SK-N-SH (cell line): ENCODE results near the gene ALG6. TPM values are rescaled to one million over a fixed set of nuclear protein-coding genes. Genes with fewer than 3 reads are reported as not detected.
"Not testable (repeated sequence)": the region's sequence is repeated elsewhere in the genome, so short reads cannot be mapped to it uniquely, and the experiment has no call there.

ENCODE experiments used
- CTCF ChIA-PET: fragments of 300-600, 350-600 bp; formaldehyde crosslinking; extraction: SDS; loops from one replicate; lab custom pipeline; 2021; lab: Yijun Ruan, JAX
- POLR2A ChIA-PET: fragments of 350-600 bp; sonication (Branson Sonifier 250); formaldehyde crosslinking; extraction: SDS; loops from one replicate; lab custom pipeline; 2020; ENCODE audit warnings: antibody characterized with exemption, inconsistent platforms; lab: Yijun Ruan, JAX
- DNase-seq: peaks from one replicate; pipeline ENCODE4 v3.0.0; 2012
- H2AFZ ChIP-seq: fragments of 200-600 bp; sonication (generic); 2 replicates; pipeline ENCODE4 v1.8.1; 2016; ENCODE audit warnings: antibody characterized with exemption, mild to moderate bottlenecking, low read depth
- H3F3A ChIP-seq: fragments of 200-600 bp; sonication (generic); replicated peaks from 2 replicates; pipeline ENCODE3; 2016; ENCODE audit warnings: antibody characterized with exemption, mild to moderate bottlenecking; ENCODE audit not compliant: insufficient read depth
- H3K27ac ChIP-seq, 2 experiments: fragments of 200-500 bp in 1 of 2; fragments of 200-600 bp in 1 of 2; sonication (Bioruptor generic) in 1 of 2; sonication (generic), shearing (Covaris generic) in 1 of 2; 2 replicates each; pipeline versions ENCODE4 v1.5.1 to v1.6.1; 2014 to 2016; ENCODE audit warnings: low read depth in 2 of 2, inconsistent platforms in 1 of 2, low read length in 1 of 2, mild to moderate bottlenecking in 1 of 2, mixed read lengths in 1 of 2
- H3K27me3 ChIP-seq: fragments of 200-600 bp; sonication (generic), shearing (Covaris generic); 2 replicates; pipeline ENCODE4 v1.6.1; 2016; ENCODE audit warnings: mixed run types; ENCODE audit not compliant: insufficient read depth
- H3K36me3 ChIP-seq, 2 experiments: fragments of 200-500 bp in 1 of 2; fragments of 200-600 bp in 1 of 2; sonication (Bioruptor generic) in 1 of 2; sonication (generic) in 1 of 2; replicated peaks in 1 of 2; 2 replicates each; pipeline versions ENCODE3 to v1.5.1; 2014 to 2016; ENCODE audit warnings: low read length in 1 of 2, mild to moderate bottlenecking in 1 of 2; ENCODE audit not compliant: insufficient read depth in 2 of 2, control insufficient read depth in 1 of 2
- H3K4me1 ChIP-seq, 2 experiments: fragments of 200-500 bp in 1 of 2; fragments of 200-600 bp in 1 of 2; sonication (Bioruptor generic) in 1 of 2; sonication (generic), shearing (Covaris generic) in 1 of 2; 2 replicates each; pipeline versions ENCODE4 v1.5.1 to v1.6.1; 2014 to 2016; ENCODE audit warnings: low read depth in 1 of 2, low read length in 1 of 2, mixed run types in 1 of 2; ENCODE audit not compliant: insufficient read depth in 2 of 2, control insufficient read depth in 1 of 2
- H3K4me2 ChIP-seq: fragments of 200-600 bp; sonication (generic), shearing (Covaris generic); 2 replicates; pipeline ENCODE4 v1.6.1; 2017; ENCODE audit warnings: mixed run types
- H3K4me3 ChIP-seq, 2 experiments: fragments of 200-500 bp in 1 of 2; fragments of 200-600 bp in 1 of 2; sonication (Bioruptor generic) in 1 of 2; sonication (generic), shearing (Covaris generic) in 1 of 2; 2 replicates each; pipeline versions ENCODE4 v1.5.1 to v1.8.1; 2014 to 2016; ENCODE audit warnings: low read depth in 2 of 2, inconsistent platforms in 1 of 2, low read length in 1 of 2, mild to moderate bottlenecking in 1 of 2, mixed read lengths in 1 of 2, moderate library complexity in 1 of 2
- H3K79me2 ChIP-seq: fragments of 200-600 bp; sonication (generic); 2 replicates; pipeline ENCODE4 v1.8.1; 2017; ENCODE audit warnings: mild to moderate bottlenecking; ENCODE audit not compliant: insufficient read depth
- H3K9ac ChIP-seq: fragments of 200-600 bp; sonication (generic); 2 replicates; pipeline ENCODE4 v1.6.1; 2017; ENCODE audit warnings: mixed run types
- H3K9me2 ChIP-seq: fragments of 200-600 bp; sonication (generic); 2 replicates; pipeline ENCODE4 v1.6.1; 2017; ENCODE audit warnings: mixed run types
- H3K9me3 ChIP-seq: fragments of 200-600 bp; sonication (generic); 2 replicates; pipeline ENCODE4 v1.6.1; 2017; ENCODE audit warnings: mixed run types, mild to moderate bottlenecking, moderate library complexity
- H4K20me1 ChIP-seq: fragments of 200-600 bp; sonication (generic); 2 replicates; pipeline ENCODE4 v1.6.1; 2017; ENCODE audit warnings: mild to moderate bottlenecking, mixed run types; ENCODE audit not compliant: insufficient read depth
- CTCF ChIP-seq: fragments of 200-600 bp; sonication (generic); IDR thresholded peaks from 2 replicates; pipeline ENCODE4 v1.6.1; 2017; ENCODE audit warnings: antibody characterized with exemption, mild to moderate bottlenecking, moderate library complexity
- ELF1 ChIP-seq: IDR thresholded peaks from 2 replicates; pipeline ENCODE4 v1.4.0; 2012
- FOXM1 ChIP-seq: IDR thresholded peaks from 2 replicates; pipeline ENCODE4 v1.4.0; 2012; ENCODE audit warnings: low read depth, mild to moderate bottlenecking
- RAD21 ChIP-seq: IDR thresholded peaks from 2 replicates; pipeline ENCODE4 v1.6.1; 2012; ENCODE audit warnings: mild to moderate bottlenecking, low read length
- WGBS: methylation state at CpG from one replicate; pipeline ENCODE4 v1.1.6; 2017; ENCODE audit warnings: low lambda C conversion rate; 5-methylcytosine and 5-hydroxymethylcytosine counted together
- polyA plus RNA-seq, 3 experiments: library from polyadenylated mRNA; depleted of rRNA; stranded (reverse); fragments of >200 nt; gene quantifications; 2 replicates each; pipeline ENCODE4 v1.2.3, GENCODE V29; 2012

ALG6 gene
- polyA plus RNA-seq, 1 of the 3 experiments (the other 2 are of a cell fraction): 3.8 TPM

- no peaks in the 10 kb centered on the region for H3K4me1 ChIP-seq
- H3K9ac ChIP-seq: no peak overlapping the region
- no peak overlapping the region for H3K27ac ChIP-seq
- ChIA-PET POLR2A (no interaction called here), CTCF (interaction anchor here (1.7 kb wide), 1 partner anchor 26 kb away, joined by 6 read pairs; no protein-coding TSS in a partner anchor)
- WGBS: 20% methylated on average over 2 of the region's 2 CpGs
- H3K4me2 ChIP-seq: no peak overlapping the region
- no peaks in the 10 kb centered on the region for H3K79me2 ChIP-seq
- no peaks in the 10 kb centered on the region; the same call in 1 of the 2 replicates for H3K27me3 ChIP-seq
- H3K9me2 ChIP-seq: no peaks in the 10 kb centered on the region
- no peaks in the 10 kb centered on the region for H3K9me3 ChIP-seq
- H2AFZ ChIP-seq: no peak overlapping the region
- no peaks in the 10 kb centered on the region for H3F3A ChIP-seq
- H3K4me3 ChIP-seq: no peak overlapping the region
- DNase-seq: no peak
- H4K20me1 ChIP-seq: no peaks in the 10 kb centered on the region
- TF ChIP-seq RAD21: no peak
- H3K36me3 ChIP-seq: no peaks in the 10 kb centered on the region
Observed at GRCh38 chr1:63352736-63353135, 14.7 kb upstream of the ALG6 start.

- DNase-seq, POLR2A ChIA-PET, H3K27ac ChIP-seq, H2AFZ ChIP-seq, H3K27me3 ChIP-seq, H3K9me3 ChIP-seq, H3K9me2 ChIP-seq, H3K36me3 ChIP-seq, H3K9ac ChIP-seq, H3F3A ChIP-seq, H4K20me1 ChIP-seq, H3K79me2 ChIP-seq, H3K4me1 ChIP-seq, H3K4me2 ChIP-seq, H3K4me3 ChIP-seq: not testable (repeated sequence)
- CTCF ChIA-PET: interaction anchor here (0.6 to 3.5 kb wide), 2 partner anchors 26 to 28 kb away, joined by 3 to 20 read pairs; no protein-coding TSS in a partner anchor
- 53% methylated on average over 2 of the region's 2 CpGs for WGBS
Observed at GRCh38 chr1:63356234-63356633, 11.2 kb upstream of the ALG6 start.

- H3K4me2 ChIP-seq: no peak overlapping the region
- POLR2A ChIA-PET: no interaction called here
- no peaks in the 10 kb centered on the region for H3K9me2 ChIP-seq
- TF ChIP-seq ELF1: no peak
- no peak for TF ChIP-seq CTCF
- no peak for TF ChIP-seq FOXM1
- H2AFZ ChIP-seq: no peak overlapping the region
- no peak overlapping the region for H3K9ac ChIP-seq
- DNase-seq: no peak
- CTCF ChIA-PET: interaction anchor here (1.2 to 1.3 kb wide), 3 partner anchors 19 to 32 kb away, joined by 3 to 8 read pairs (median 4); no protein-coding TSS in a partner anchor
- WGBS: 71% methylated on average over 4 of the region's 5 CpGs
- H3K79me2 ChIP-seq: no peaks in the 10 kb centered on the region
- no peaks in the 10 kb centered on the region; the same call in 1 of the 2 replicates for H3K27me3 ChIP-seq
- H3K9me3 ChIP-seq: no peaks in the 10 kb centered on the region
- no peak overlapping the region for H3K27ac ChIP-seq
- no peak overlapping the region for H3K4me3 ChIP-seq
- H3K4me1 ChIP-seq: no peaks in the 10 kb centered on the region
- H3F3A ChIP-seq: no peaks in the 10 kb centered on the region
- no peaks in the 10 kb centered on the region for H3K36me3 ChIP-seq
- no peaks in the 10 kb centered on the region for H4K20me1 ChIP-seq
Observed at GRCh38 chr1:63359561-63359960, 7.9 kb upstream of the ALG6 start.
